Measurements from ENCODE around the gene USP13. TPM values are rescaled to one million over a fixed set of nuclear protein-coding genes. Genes with fewer than 3 reads are reported as not detected.
A peak's percentile ranks its signal among the peaks of the same experiment; 100 is the strongest.
"Not testable (repeated sequence)": the region's sequence is repeated elsewhere in the genome, so short reads cannot be mapped to it uniquely, and the experiment has no call there.

USP13 gene
- total RNA-seq, 1 donor from 2014 or later = 37.5 TPM

- no peak for DNase-seq (ENCODE audit: low read depth in 2 of 2)
Observed at GRCh38 chr3:179733797-179734196, 81.0 kb downstream of the USP13 start.

- DNase-seq (ENCODE audit: low read depth in 2 of 2) = no peak
Observed at GRCh38 chr3:179734497-179735281, 81.8 kb downstream of the USP13 start.

- no peak for DNase-seq (ENCODE audit: low read depth in 2 of 2)
Observed at GRCh38 chr3:179735321-179735720, 82.5 kb downstream of the USP13 start.

- DNase-seq (ENCODE audit: low read depth in 2 of 2) = no peak
Observed at GRCh38 chr3:179738998-179739397, 86.2 kb downstream of the USP13 start.

- peak; percentile 66 to 73 for DNase-seq (ENCODE audit: low read depth in 2 of 2)
Observed at GRCh38 chr3:179739816-179740594, 87.2 kb downstream of the USP13 start.

- DNase-seq (ENCODE audit: low read depth in 2 of 2) = no peak
Observed at GRCh38 chr3:179743913-179744312, 91.1 kb downstream of the USP13 start.

GRCh38 chr3:179744667-179745066, 91.8 kb downstream of the USP13 start:
- DNase-seq (ENCODE audit: low read depth in 2 of 2) = no peak

GRCh38 chr3:179745079-179745478, 92.2 kb downstream of the USP13 start:
- no peak for DNase-seq (ENCODE audit: low read depth in 2 of 2)

- peak in 1 of 2 donors; percentile 55 for DNase-seq (ENCODE audit: low read depth in 2 of 2)
Observed at GRCh38 chr3:179745716-179746115, 92.9 kb downstream of the USP13 start.

- DNase-seq (ENCODE audit: low read depth in 2 of 2) = peak; percentile 38 to 62
Observed at GRCh38 chr3:179750720-179751328, 98.0 kb downstream of the USP13 start.

- peak; percentile 85 to 88 for DNase-seq (ENCODE audit: low read depth in 2 of 2)
Observed at GRCh38 chr3:179760944-179761343, 108.1 kb downstream of the USP13 start.

- no peak for DNase-seq (ENCODE audit: low read depth in 2 of 2)
Observed at GRCh38 chr3:179765396-179765795, 112.6 kb downstream of the USP13 start.

- DNase-seq (ENCODE audit: low read depth in 2 of 2) = no peak
Observed at GRCh38 chr3:179766416-179767133, 113.7 kb downstream of the USP13 start.

- DNase-seq (ENCODE audit: low read depth in 2 of 2) = peak; percentile 37 to 71
Observed at GRCh38 chr3:179768080-179768479, 115.2 kb downstream of the USP13 start.

GRCh38 chr3:179769411-179770247, 116.8 kb downstream of the USP13 start:
- DNase-seq (ENCODE audit: low read depth in 2 of 2) = peak in 1 of 2 donors; percentile 89

- peak in 1 of 2 donors; percentile 10 for DNase-seq (ENCODE audit: low read depth in 2 of 2)
Observed at GRCh38 chr3:179771797-179772196, 119.0 kb downstream of the USP13 start.

- no peak for DNase-seq (ENCODE audit: low read depth in 2 of 2)
Observed at GRCh38 chr3:179772297-179772696, 119.5 kb downstream of the USP13 start.

GRCh38 chr3:179775416-179776122, 122.7 kb downstream of the USP13 start:
- DNase-seq (ENCODE audit: low read depth in 2 of 2) = no peak

- not testable (repeated sequence) for DNase-seq (ENCODE audit: low read depth in 2 of 2)
Observed at GRCh38 chr3:179782841-179783240, 130.0 kb downstream of the USP13 start.

- DNase-seq (ENCODE audit: low read depth in 2 of 2) = no peak
Observed at GRCh38 chr3:179788996-179789395, 136.2 kb downstream of the USP13 start.

Data from lung microvascular endothelial cell (primary cell).